Trophoblast cell (in vitro differentiated cells and primary cell): Measurements from ENCODE around the gene PWP2.
"Not testable (repeated sequence)": the region's sequence is repeated elsewhere in the genome, so short reads cannot be mapped to it uniquely, and the experiment has no call there.

Source experiments
- DNase-seq, 2 donors: peaks; one replicate each; pipeline ENCODE4 v3.0.0-alpha.2; 2016
- H2AFZ ChIP-seq: 2 replicates; pipeline ENCODE4 v1.6.1; 2013; ENCODE audit warnings: low read length, moderate library complexity, mild to moderate bottlenecking; ENCODE audit not compliant: insufficient read depth, poor library complexity
- H2AK5ac ChIP-seq: 2 replicates; pipeline ENCODE4 v1.6.1; 2013; ENCODE audit warnings: mild to moderate bottlenecking, low read length
- H2BK120ac ChIP-seq: 2 replicates; pipeline ENCODE4 v1.6.1; 2013; ENCODE audit warnings: low read length, mild to moderate bottlenecking, moderate library complexity; ENCODE audit not compliant: insufficient read depth, poor library complexity
- H2BK12ac ChIP-seq: 2 replicates; pipeline ENCODE4 v1.6.1; 2013; ENCODE audit warnings: mild to moderate bottlenecking, low read length, moderate library complexity
- H2BK5ac ChIP-seq: 2 replicates; pipeline ENCODE4 v1.6.1; 2013; ENCODE audit warnings: low read length, low read depth, moderate library complexity, mild to moderate bottlenecking; ENCODE audit not compliant: poor library complexity
- H3K14ac ChIP-seq: 2 replicates; pipeline ENCODE4 v1.6.1; 2013; ENCODE audit warnings: mild to moderate bottlenecking, low read length
- H3K18ac ChIP-seq: 2 replicates; pipeline ENCODE4 v1.6.1; 2013; ENCODE audit warnings: mild to moderate bottlenecking, low read length
- H3K23ac ChIP-seq: 2 replicates; pipeline ENCODE4 v1.6.1; 2013; ENCODE audit warnings: low read length
- H3K27ac ChIP-seq: 2 replicates; pipeline ENCODE4 v1.5.1; 2013; ENCODE audit warnings: low read depth, mild to moderate bottlenecking, inconsistent platforms, low read length, moderate library complexity
- H3K27me3 ChIP-seq: 2 replicates; pipeline ENCODE4 v1.6.1; 2013; ENCODE audit warnings: inconsistent platforms, mild to moderate bottlenecking, low read length, moderate library complexity; ENCODE audit not compliant: insufficient read depth
- H3K36me3 ChIP-seq, 2 experiments: 1 replicate in 1 of 2; 2 replicates in 1 of 2; pipeline ENCODE4 v1.6.1; 2013; ENCODE audit warnings: low read length in 2 of 2, mild to moderate bottlenecking in 2 of 2, moderate library complexity in 1 of 2; ENCODE audit not compliant: insufficient read depth in 2 of 2, control insufficient read depth in 1 of 2
- H3K4ac ChIP-seq: 2 replicates; pipeline ENCODE4 v1.6.1; 2013; ENCODE audit warnings: low read depth, mild to moderate bottlenecking, low read length, moderate library complexity
- H3K4me1 ChIP-seq, 2 experiments: 1 replicate in 1 of 2; 2 replicates in 1 of 2; pipeline ENCODE4 v1.6.1; 2013; ENCODE audit warnings: low read length in 2 of 2, mild to moderate bottlenecking in 2 of 2, moderate library complexity in 1 of 2; ENCODE audit not compliant: insufficient read depth in 2 of 2, control insufficient read depth in 1 of 2
- H3K4me2 ChIP-seq: 2 replicates; pipeline ENCODE4 v1.6.1; 2013; ENCODE audit warnings: inconsistent platforms, mild to moderate bottlenecking, low read length, moderate library complexity
- H3K4me3 ChIP-seq: 2 replicates; pipeline ENCODE4 v1.5.1; 2013; ENCODE audit warnings: mild to moderate bottlenecking, low read depth, low read length, inconsistent platforms
- H3K79me1 ChIP-seq: one replicate; pipeline ENCODE4 v1.6.1; 2013; ENCODE audit warnings: low read length
- H3K79me2 ChIP-seq: 2 replicates; pipeline ENCODE4 v1.6.1; 2013; ENCODE audit warnings: low read length, mild to moderate bottlenecking; ENCODE audit not compliant: control insufficient read depth, insufficient read depth, poor library complexity
- H3K9ac ChIP-seq: 2 replicates; pipeline ENCODE4 v1.6.1; 2013; ENCODE audit warnings: mild to moderate bottlenecking, low read length
- H3K9me3 ChIP-seq: 2 replicates; pipeline ENCODE4 v1.6.1; 2013; ENCODE audit warnings: low read depth, mild to moderate bottlenecking, control low read depth, inconsistent platforms, low read length; ENCODE audit not compliant: insufficient read depth
- H4K12ac ChIP-seq: 2 replicates; pipeline ENCODE4 v1.6.1; 2013; ENCODE audit warnings: low read depth, mild to moderate bottlenecking, low read length, moderate library complexity
- H4K8ac ChIP-seq: 2 replicates; pipeline ENCODE4 v1.6.1; 2013; ENCODE audit warnings: low read depth, mild to moderate bottlenecking, low read length, moderate library complexity
- H4K91ac ChIP-seq: one replicate; pipeline ENCODE4 v1.6.1; 2013; ENCODE audit warnings: low read depth, mild to moderate bottlenecking, low read length, moderate library complexity
- WGBS: extraction: QIAGEN DNeasy Blood & Tissue Kit; methylation state at CpG from one replicate; pipeline ENCODE4 v1.1.7; 2013; ENCODE audit warnings: missing lambda C conversion rate; ENCODE audit not compliant: insufficient read length, insufficient coverage; ENCODE audit errors: extremely low coverage; 5-methylcytosine and 5-hydroxymethylcytosine counted together

The PWP2 gene

DNA sequence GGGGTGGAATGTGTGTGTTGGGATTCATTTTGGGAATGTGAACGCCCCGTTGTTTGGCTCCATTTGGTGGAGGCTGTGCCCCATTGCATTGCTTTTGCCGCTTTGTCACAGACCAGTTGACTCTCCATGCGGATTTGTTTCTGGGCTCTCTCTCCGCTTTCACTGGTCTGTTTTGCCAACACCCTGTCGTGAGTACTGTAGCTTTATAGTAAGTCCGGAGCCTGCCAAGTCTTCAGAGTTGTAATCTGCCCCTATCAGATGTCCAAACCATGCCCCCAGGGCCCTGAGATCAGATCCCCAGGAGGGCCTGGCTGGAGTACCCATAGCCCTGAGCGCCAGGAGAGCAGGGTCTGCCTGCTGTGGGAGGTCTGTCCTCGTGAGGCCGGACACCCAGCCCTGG, 43.1 kb downstream of the PWP2 start:
- H3K79me2 ChIP-seq, H2BK12ac ChIP-seq, H3K27ac ChIP-seq, H2BK120ac ChIP-seq, H3K23ac ChIP-seq, H2BK5ac ChIP-seq, H3K9ac ChIP-seq, H4K91ac ChIP-seq, H4K12ac ChIP-seq, H3K9me3 ChIP-seq, H3K18ac ChIP-seq, H3K4ac ChIP-seq, H3K79me1 ChIP-seq, H3K4me3 ChIP-seq, H2AK5ac ChIP-seq, H4K8ac ChIP-seq, H3K14ac ChIP-seq, H3K4me1 ChIP-seq, H3K36me3 ChIP-seq, H3K4me2 ChIP-seq, H3K27me3 ChIP-seq, H2AFZ ChIP-seq: not testable (repeated sequence)
- no CpG with 5 or more reads among the region's 10 CpGs for WGBS
- peak; percentile 0 to 21 for DNase-seq

DNA sequence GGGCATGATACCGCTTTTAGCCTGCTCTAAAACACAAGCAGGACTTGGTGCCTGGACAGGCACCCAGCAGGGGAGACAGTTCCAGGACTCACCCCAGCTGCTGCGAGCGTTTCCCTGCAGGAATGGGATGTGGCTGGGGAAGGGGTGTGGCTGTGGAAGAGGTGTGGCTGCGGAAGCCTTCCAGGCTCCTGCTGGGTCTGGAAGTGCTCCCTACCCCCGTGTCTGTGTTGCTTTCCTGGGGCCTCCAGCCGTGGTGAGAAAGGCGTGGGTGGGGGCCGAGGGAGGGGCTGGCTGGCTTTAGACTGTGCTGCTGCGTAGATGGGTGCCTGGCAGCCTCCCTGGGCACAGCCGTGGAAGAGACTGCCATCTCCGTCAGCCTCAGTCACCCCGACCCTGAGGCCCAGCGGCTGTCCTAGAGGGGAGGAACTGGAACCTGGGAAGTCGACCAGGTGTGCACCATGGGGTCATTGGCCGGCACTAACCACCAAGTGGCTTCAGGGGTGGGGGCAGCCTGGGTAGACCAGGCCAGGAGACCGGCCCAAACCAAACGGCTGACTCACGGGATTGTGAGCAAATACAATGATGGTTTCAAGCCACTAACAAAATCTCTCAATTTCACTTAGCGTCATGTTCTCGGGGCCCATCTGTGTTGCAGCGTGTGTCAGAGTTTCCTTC, 46.2 kb downstream of the PWP2 start:
- H4K91ac ChIP-seq, H3K9ac ChIP-seq, H2AK5ac ChIP-seq, H3K9me3 ChIP-seq, H3K79me1 ChIP-seq, H2BK5ac ChIP-seq, H3K14ac ChIP-seq, H3K18ac ChIP-seq, H3K4me2 ChIP-seq, H4K8ac ChIP-seq, H3K27me3 ChIP-seq, H3K27ac ChIP-seq, H2AFZ ChIP-seq, H3K36me3 ChIP-seq, H3K79me2 ChIP-seq, H2BK12ac ChIP-seq, H3K23ac ChIP-seq, H3K4me3 ChIP-seq, H3K4ac ChIP-seq, H4K12ac ChIP-seq, H3K4me1 ChIP-seq, H2BK120ac ChIP-seq: not testable (repeated sequence)
- peak in 1 of 2 donors; percentile 0 for DNase-seq
- no CpG with 5 or more reads among the region's 21 CpGs for WGBS

DNA sequence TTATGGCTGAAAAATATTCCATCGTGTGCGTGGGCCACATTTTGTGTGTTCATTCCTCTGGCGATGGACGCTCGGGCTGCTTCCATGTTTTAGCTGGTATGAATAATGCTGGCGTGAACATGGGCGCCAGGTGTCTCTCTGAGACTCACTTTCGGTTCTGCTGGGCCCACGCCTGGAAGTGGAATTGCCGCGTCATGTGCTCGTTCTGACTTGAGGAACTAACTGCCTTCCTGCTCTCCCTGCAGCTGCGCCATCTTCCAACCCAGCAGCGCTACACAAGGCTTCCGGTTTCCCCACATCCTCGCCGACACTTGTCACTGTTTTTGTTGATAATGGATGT, 46.7 kb downstream of the PWP2 start:
- H2BK5ac ChIP-seq, H2BK120ac ChIP-seq, H3K9ac ChIP-seq, H2AK5ac ChIP-seq, H3K4ac ChIP-seq, H3K4me1 ChIP-seq, H3K79me1 ChIP-seq, H3K4me2 ChIP-seq, H4K8ac ChIP-seq, H3K18ac ChIP-seq, H3K27ac ChIP-seq, H3K23ac ChIP-seq, H3K9me3 ChIP-seq, H4K91ac ChIP-seq, H3K36me3 ChIP-seq, H3K4me3 ChIP-seq, H3K14ac ChIP-seq, DNase-seq, H2BK12ac ChIP-seq, H3K79me2 ChIP-seq, H2AFZ ChIP-seq, H3K27me3 ChIP-seq, H4K12ac ChIP-seq: not testable (repeated sequence)
- WGBS, result no CpG with 5 or more reads among the region's 17 CpGs

GRCh38 chr21:44154816-44155230, 47.6 kb downstream of the PWP2 start:
- H3K36me3 ChIP-seq, H3K14ac ChIP-seq, H2AFZ ChIP-seq, H3K79me2 ChIP-seq, H3K79me1 ChIP-seq, H4K91ac ChIP-seq, H2AK5ac ChIP-seq, H3K18ac ChIP-seq, H4K8ac ChIP-seq, H2BK12ac ChIP-seq, H4K12ac ChIP-seq, H3K9ac ChIP-seq, H3K4me3 ChIP-seq, H2BK5ac ChIP-seq, H3K27ac ChIP-seq, H2BK120ac ChIP-seq, H3K27me3 ChIP-seq, H3K23ac ChIP-seq, H3K9me3 ChIP-seq, H3K4me2 ChIP-seq, DNase-seq, H3K4ac ChIP-seq, H3K4me1 ChIP-seq: not testable (repeated sequence)
- WGBS, result no CpG with 5 or more reads among the region's 20 CpGs
